ENCODE results near the gene RTN4RL2. TPM values are rescaled to one million over a fixed set of nuclear protein-coding genes. Genes with fewer than 3 reads are reported as not detected.
A peak's percentile ranks its signal among the peaks of the same experiment; 100 is the strongest.

RTN4RL2 gene
- total and polyA plus RNA-seq, 9 of the 15 experiments (the other 6 are each of a cell fraction or from before 2014, with no cell fraction given), result 0.06 to 1.9 (median 0.34) TPM; not detected in 4

GRCh38 chr11:57432714-57433163 lies 27.6 kb upstream of the RTN4RL2 start (continued):
- TF ChIP-seq ZNF79 (CRISPR knock-in tag; IDR thresholded peaks at IDR 0.05; ENCODE audit: low read depth), result no peak
- no peak for TF ChIP-seq ZBTB17 (CRISPR knock-in tag; IDR thresholded peaks at IDR 0.05)
- TF ChIP-seq POLR2B (IDR thresholded peaks at IDR 0.05; ENCODE audit: low read depth, partially characterized antibody), result no peak
- no peak for TF ChIP-seq DACH1 (IDR thresholded peaks at IDR 0.05; ENCODE audit: partially characterized antibody)
- TF ChIP-seq MLLT1 (IDR thresholded peaks at IDR 0.05), result peak in 1 of 2 experiments; percentile 87; a peak in 2 of 4 replicates
- no peak for TF ChIP-seq ZNF780A (CRISPR knock-in tag; IDR thresholded peaks at IDR 0.05)
- TF ChIP-seq RFX1 (IDR thresholded peaks at IDR 0.05), result no peak
- peak in 1 of 2 experiments; percentile 27; a peak in 1 of 4 replicates for TF ChIP-seq MAZ (CRISPR knock-in tag; conservative IDR thresholded peaks at IDR 0.05 in 1 of 2, IDR thresholded peaks at IDR 0.05 in 1 of 2)
- TF ChIP-seq HDAC8 (tag; IDR thresholded peaks at IDR 0.05), result no peak
- peak; percentile 65 for TF ChIP-seq MYC (IDR thresholded peaks at IDR 0.05; ENCODE audit: low read depth, low read length)
- no peak for TF ChIP-seq MYC (CRISPR knock-in tag; IDR thresholded peaks at IDR 0.05; ENCODE audit: borderline replicate concordance, low read depth)
- no peak for TF ChIP-seq NR0B1 (IDR thresholded peaks at IDR 0.05; ENCODE audit: partially characterized antibody)
- 0 out of 4 replicates have a peak, but pooled peaks of 1 of the 2 experiments have one; percentile 28 for TF ChIP-seq TRIM24 (IDR thresholded peaks at IDR 0.05)
- TF ChIP-seq BMI1 (IDR thresholded peaks at IDR 0.05; ENCODE audit: low read length), result no peak
- TF ChIP-seq POLR2G (IDR thresholded peaks at IDR 0.05; ENCODE audit: low read depth, low read length), result 0 out of 2 replicates have a peak, but pooled peaks have one; percentile 33
- 0 out of 2 replicates have a peak, but pooled peaks have one; percentile 31 for TF ChIP-seq HMBOX1 (IDR thresholded peaks at IDR 0.05)
- TF ChIP-seq ZNF175 (CRISPR knock-in tag; IDR thresholded peaks at IDR 0.05; ENCODE audit: low read depth), result peak; percentile 63; the same call in 1 of the 2 replicates
- TF ChIP-seq ETV5 (CRISPR knock-in tag; IDR thresholded peaks at IDR 0.05; ENCODE audit: low read depth), result peak; percentile 68
- TF ChIP-seq RBFOX2 (IDR thresholded peaks at IDR 0.05; ENCODE audit: low read depth, low read length), result peak; percentile 51
- TF ChIP-seq RREB1 (CRISPR knock-in tag; IDR thresholded peaks at IDR 0.05), result no peak
